Skeletal muscle tissue (tissue), 4 donors: Measurements from ENCODE around the gene STYXL2. TPM values are rescaled to one million over a fixed set of nuclear protein-coding genes. Genes with fewer than 3 reads are reported as not detected.

Source experiments
- H3K27ac ChIP-seq: one replicate; pipeline ENCODE4 v1.7.0; 2013; ENCODE audit warnings: mild to moderate bottlenecking, low read depth, low read length, inconsistent platforms
- H3K27me3 ChIP-seq, 3 donors: one replicate each; pipeline ENCODE4 v1.7.0; 2013; ENCODE audit warnings: low read length in 3 of 3; ENCODE audit not compliant: control insufficient read depth in 3 of 3, insufficient read depth in 3 of 3
- H3K36me3 ChIP-seq, 3 donors: one replicate each; pipeline ENCODE4 v1.7.0; 2013; ENCODE audit warnings: low read length in 3 of 3; ENCODE audit not compliant: control insufficient read depth in 3 of 3, insufficient read depth in 3 of 3
- H3K4me1 ChIP-seq, 3 donors: one replicate each; pipeline ENCODE4 v1.7.0; 2013; ENCODE audit warnings: low read length in 3 of 3, mild to moderate bottlenecking in 3 of 3; ENCODE audit not compliant: control insufficient read depth in 3 of 3, insufficient read depth in 3 of 3
- H3K4me3 ChIP-seq, 3 donors: one replicate each; pipeline ENCODE4 v1.7.0; 2013; ENCODE audit warnings: low read length in 3 of 3
- H3K9ac ChIP-seq, 3 donors: one replicate each; pipeline ENCODE4 v1.7.0; 2013; ENCODE audit warnings: low read length in 3 of 3, mild to moderate bottlenecking in 3 of 3, moderate library complexity in 2 of 3, low read depth in 1 of 3
- H3K9me3 ChIP-seq, 3 donors: one replicate each; pipeline ENCODE4 v1.7.0; 2013; ENCODE audit warnings: low read length in 3 of 3; ENCODE audit not compliant: control insufficient read depth in 3 of 3
- total RNA-seq: library from RNA; depleted of rRNA; stranded (reverse); fragments of >200 nt; gene quantifications from one replicate; pipeline ENCODE4 v1.2.3, GENCODE V29; 2014
- donor health status: Osteomylitis.

STYXL2 gene
- total RNA-seq, 1 donor from 2014 or later = 99.7 TPM

DNA sequence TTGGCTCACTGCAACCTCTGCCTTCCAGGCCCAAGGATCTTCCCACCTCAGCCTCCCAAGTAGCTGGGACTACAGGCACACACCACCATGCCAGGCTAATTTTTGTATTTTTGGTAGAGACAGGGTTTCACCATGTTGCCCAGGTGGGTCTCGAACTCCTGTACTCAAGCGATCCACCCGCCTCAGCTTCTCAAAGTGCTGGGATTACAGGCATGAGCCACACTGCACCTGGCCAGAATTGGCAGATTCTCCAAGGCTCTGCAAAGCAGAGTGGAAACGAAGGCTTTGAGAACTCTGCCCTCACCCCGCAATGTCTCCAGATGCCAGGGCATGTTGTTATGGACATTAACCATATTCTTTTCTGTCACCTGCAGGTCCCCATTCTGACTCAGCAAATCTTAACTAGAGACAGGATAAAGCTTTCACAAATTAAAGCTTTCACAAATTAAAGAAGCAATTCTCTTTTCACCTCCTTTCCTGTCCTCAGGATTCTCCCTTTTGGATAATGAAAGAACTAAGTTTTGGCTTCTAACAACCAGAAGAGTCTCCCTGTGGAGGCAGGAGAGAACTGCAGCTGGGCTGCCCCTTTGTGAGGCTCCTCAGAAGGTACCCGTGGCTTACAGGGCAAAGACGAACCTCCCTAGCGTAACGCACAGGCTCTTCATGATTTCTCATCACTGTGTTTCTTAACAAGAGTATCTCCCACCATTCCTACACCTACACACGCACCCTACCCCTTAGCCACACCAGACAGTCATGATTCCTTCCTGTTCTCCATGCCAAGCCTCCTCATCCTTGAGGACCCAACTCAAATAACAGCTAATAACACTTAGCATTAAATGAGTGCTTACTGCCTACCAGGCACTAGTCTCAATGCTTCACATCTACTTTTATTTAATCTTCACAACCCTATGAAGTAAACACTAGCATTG is 33.5 kb upstream of the STYXL2 start:
- Histone ChIP-seq H3K27ac (no peak overlapping the region), H3K4me1 (peaks cover 3 to 18% (median 6%) of the 10 kb centered on the region in 3 donors), H3K4me3 (no peak overlapping the region), H3K9ac (peak overlapping the region in 1 of 3 donors; percentile 10), H3K27me3 (no peaks in the 10 kb centered on the region), H3K9me3 (no peaks in the 10 kb centered on the region), H3K36me3 (no peaks in the 10 kb centered on the region)

DNA sequence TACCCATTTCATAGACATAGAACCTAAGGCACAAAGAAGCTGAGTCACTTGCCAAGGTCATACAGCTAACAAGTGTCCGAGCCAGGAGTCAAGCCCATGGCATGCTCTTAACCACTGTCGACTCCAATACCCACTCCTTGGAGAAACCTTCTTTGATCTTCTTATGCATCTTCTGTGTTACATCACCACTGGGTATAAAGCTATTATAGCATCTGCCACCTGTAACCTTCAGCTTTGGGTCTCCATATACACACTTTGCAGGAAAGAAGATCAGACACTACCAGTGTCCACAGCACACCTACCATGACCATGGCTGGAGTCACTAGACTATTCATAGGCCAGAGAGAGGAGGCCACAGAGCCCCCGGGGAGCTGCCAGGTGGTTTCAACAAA is 32.8 kb upstream of the STYXL2 start:
- peaks cover 0 to 4% (median 0%) of the 10 kb centered on the region in 3 donors for H3K27me3 ChIP-seq
- H3K36me3 ChIP-seq = no peaks in the 10 kb centered on the region
- no peak overlapping the region for H3K9ac ChIP-seq
- no peaks in the 10 kb centered on the region for H3K9me3 ChIP-seq
- peaks cover 3 to 18% (median 6%) of the 10 kb centered on the region in 3 donors for H3K4me1 ChIP-seq
- H3K4me3 ChIP-seq = no peak overlapping the region
- H3K27ac ChIP-seq = no peak overlapping the region

DNA sequence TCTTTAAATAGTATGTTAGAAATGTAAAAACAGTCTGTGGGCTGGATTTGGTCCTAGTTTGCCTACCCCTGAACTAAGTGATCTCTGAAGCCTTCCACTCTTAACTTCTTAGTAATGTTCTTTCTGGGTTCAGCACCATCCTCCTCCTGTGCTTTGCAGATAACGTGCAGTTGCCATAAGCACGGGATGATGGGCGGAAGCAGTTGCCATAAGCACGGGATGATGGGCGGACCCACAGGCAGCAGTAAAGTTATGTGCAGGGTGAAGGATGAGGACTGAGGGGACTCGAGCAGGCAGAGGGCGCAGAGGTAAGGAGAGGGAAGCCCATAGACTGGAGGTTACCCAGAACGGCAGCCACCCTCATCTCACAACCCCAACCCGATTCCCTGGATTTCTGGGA is 29.3 kb upstream of the STYXL2 start:
- no peaks in the 10 kb centered on the region for H3K4me1 ChIP-seq
- peaks cover 0 to 2% (median 0%) of the 10 kb centered on the region in 3 donors for H3K36me3 ChIP-seq
- H3K27me3 ChIP-seq = peaks cover 0 to 4% (median 0%) of the 10 kb centered on the region in 3 donors
- H3K27ac ChIP-seq = no peak overlapping the region
- H3K9ac ChIP-seq = no peak overlapping the region
- no peaks in the 10 kb centered on the region for H3K9me3 ChIP-seq
- no peak overlapping the region for H3K4me3 ChIP-seq

DNA sequence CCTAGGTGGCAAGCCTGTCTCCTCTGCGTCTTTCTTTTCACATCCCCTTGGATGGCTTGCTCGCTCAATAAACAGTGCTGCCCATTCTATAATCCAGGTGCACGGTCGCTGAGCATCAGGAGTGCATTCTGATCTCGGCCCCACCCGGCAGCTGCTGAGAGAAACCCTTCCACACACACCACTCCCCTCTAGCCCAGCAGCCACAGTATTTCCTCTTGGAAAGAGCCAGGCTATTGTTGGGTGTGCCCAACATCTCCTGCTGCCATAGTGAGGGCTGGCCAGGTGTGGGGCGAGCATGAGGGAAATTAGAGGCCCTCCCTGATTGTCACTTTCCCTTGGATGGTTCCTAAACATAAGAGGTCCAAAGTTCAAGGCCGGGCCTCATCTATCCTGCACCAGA is 28.4 kb upstream of the STYXL2 start:
- Histone ChIP-seq H3K27me3 (peaks cover 0 to 4% (median 0%) of the 10 kb centered on the region in 3 donors), H3K36me3 (peaks cover 0 to 2% (median 0%) of the 10 kb centered on the region in 3 donors), H3K4me3 (no peak overlapping the region), H3K4me1 (no peaks in the 10 kb centered on the region), H3K9me3 (no peaks in the 10 kb centered on the region), H3K27ac (no peak overlapping the region), H3K9ac (no peak overlapping the region)

DNA sequence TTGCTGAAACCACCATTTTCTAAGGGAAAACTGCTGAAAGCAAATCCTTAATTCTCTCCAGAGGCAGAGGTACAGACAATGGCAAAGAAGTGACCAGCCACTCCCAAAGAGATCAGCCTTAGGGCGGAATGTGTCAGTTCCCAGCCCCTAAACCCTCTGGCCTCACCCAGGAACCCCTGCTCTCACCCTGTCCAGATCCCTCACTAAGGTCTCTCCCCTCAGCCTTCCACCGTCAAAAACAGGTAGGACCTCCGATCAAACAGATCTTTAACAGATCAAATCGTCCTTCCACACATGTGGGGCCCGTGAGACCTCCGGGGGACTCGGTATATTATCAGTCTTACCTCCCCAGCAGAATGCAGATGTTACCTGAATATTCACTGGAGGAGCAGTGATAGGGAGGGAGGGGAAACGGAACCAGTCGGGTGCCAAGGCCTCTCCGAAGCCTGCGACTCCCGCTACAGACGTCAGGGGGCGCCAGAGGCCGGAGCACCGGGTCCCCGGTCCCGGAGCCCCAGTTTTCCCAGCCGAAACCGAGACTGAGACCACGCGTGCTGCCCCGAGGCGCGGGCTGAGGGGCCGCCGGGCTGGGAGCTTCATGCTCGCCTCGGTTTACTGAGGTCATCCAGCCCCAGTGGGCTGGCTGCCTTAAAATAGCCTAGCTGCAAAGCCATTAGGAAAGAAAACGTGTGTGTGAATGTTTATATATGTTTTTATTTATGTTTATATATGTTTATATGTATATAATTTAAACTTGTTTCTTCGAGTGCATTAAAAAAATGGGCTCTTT is 27.3 kb upstream of the STYXL2 start:
- no peaks in the 10 kb centered on the region for H3K4me1 ChIP-seq
- H3K27ac ChIP-seq = no peak overlapping the region
- peaks cover 0 to 2% (median 0%) of the 10 kb centered on the region in 3 donors for H3K36me3 ChIP-seq
- H3K27me3 ChIP-seq = peaks cover 0 to 4% (median 0%) of the 10 kb centered on the region in 3 donors
- no peaks in the 10 kb centered on the region for H3K9me3 ChIP-seq
- peak overlapping the region; percentile 43 to 72 (median 59) for H3K9ac ChIP-seq
- H3K4me3 ChIP-seq = peak overlapping the region; percentile 38 to 64 (median 52)

DNA sequence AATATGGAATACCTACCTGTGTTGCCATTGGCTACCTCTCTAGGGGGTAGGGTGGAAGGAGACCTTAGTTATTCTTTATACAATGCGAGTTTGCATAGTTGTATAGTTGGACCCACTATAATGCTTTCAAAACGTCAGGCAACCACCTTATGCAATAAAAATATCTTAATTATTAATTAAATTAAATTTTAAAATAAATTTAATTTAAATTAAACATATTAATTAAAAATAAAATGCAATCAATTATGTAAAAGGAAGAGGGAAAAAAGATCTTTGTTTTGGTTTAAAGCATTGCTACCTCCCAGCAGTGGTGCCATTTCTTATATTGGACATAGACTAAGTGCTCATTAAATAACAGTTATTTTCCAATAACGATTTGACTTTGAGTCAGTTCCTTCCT is 26.0 kb upstream of the STYXL2 start:
- Histone ChIP-seq H3K27me3 (peaks cover 0 to 4% (median 0%) of the 10 kb centered on the region in 3 donors), H3K9ac (no peak overlapping the region), H3K4me1 (no peaks in the 10 kb centered on the region), H3K9me3 (no peaks in the 10 kb centered on the region), H3K4me3 (no peak overlapping the region), H3K27ac (no peak overlapping the region), H3K36me3 (peaks cover 0 to 2% (median 0%) of the 10 kb centered on the region in 3 donors)

DNA sequence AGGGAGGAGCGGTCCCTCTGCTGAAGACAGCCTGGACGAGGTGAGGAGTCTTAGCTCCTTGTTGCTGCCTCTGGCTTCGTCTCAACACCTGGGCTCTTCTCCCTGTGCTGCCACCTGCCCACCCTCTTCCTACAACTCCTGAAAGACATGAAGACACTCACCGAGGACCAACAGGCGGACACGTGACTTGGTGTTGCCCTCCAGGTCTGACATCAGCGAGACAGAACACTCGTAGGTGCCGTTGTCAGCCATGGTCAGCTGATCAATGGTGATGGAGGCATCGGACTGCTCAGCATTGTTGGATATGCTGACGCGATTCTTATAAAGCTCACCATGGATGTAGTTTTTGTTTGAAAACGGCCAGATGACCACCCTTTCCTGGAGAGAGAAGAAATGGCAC is 25.1 kb upstream of the STYXL2 start:
- H3K27me3 ChIP-seq = peaks cover 0 to 4% (median 0%) of the 10 kb centered on the region in 3 donors
- no peak overlapping the region for H3K4me3 ChIP-seq
- H3K36me3 ChIP-seq = peaks cover 0 to 2% (median 0%) of the 10 kb centered on the region in 3 donors
- no peaks in the 10 kb centered on the region for H3K4me1 ChIP-seq
- no peaks in the 10 kb centered on the region for H3K9me3 ChIP-seq
- H3K27ac ChIP-seq = no peak overlapping the region
- no peak overlapping the region for H3K9ac ChIP-seq

DNA sequence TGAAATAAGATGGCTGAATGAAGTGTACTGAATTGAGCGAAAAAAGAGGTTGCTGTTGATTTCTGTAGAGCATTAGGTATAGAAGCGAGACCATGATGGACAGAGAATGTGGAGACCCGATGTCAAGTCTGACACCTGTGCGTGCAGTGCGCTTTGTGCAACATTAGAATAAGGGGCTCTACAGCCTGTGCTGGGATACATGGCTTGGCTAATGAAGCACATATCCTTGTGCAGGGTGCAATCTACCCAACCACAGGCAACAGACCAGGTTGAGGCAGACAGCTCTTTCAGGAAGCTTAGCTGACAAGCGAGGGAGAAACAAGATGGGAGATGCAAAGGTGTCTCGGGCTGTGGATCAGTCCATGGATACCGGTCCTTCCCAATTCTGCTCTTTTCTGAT is 22.6 kb upstream of the STYXL2 start:
- Histone ChIP-seq H3K9ac (no peak overlapping the region), H3K36me3 (peaks cover 0 to 2% (median 0%) of the 10 kb centered on the region in 3 donors), H3K4me3 (no peak overlapping the region)

DNA sequence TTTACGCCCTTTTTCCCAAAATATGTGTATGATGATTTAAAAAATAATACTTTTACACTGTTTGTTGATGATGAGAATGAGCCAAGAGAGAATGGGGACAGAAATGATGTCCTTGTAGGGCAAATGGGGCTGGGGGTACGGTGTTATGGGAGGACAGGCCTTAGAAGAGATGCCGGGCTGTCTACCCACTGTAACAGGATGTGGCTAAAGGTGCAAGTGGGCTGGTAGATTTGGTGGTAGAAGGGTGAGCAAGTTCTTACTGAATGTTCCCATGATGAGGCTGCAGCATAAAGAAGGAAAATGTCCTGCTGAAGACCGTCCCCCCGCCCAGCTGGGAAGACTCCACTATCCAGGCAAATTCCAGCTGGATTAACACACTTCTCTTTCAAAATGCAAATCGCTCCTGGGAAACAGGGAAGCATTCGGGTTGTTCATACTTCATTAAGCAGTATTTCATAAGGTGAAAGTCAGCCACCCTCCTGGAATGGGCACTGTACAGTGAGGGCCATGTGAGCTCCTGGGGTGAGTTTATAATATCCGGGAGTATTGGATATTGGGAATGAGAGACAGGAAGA is 17.7 kb upstream of the STYXL2 start:
- H3K4me3 ChIP-seq = no peak overlapping the region
- H3K36me3 ChIP-seq = no peaks in the 10 kb centered on the region
- H3K9me3 ChIP-seq = no peaks in the 10 kb centered on the region
- H3K4me1 ChIP-seq = no peaks in the 10 kb centered on the region
- H3K27ac ChIP-seq = no peak overlapping the region
- H3K9ac ChIP-seq = no peak overlapping the region
- peaks cover 0 to 2% (median 0%) of the 10 kb centered on the region in 3 donors for H3K27me3 ChIP-seq

More for the DNA sequence above, 22.6 kb upstream of the STYXL2 start:
- no peaks in the 10 kb centered on the region for H3K27me3 ChIP-seq
- no peaks in the 10 kb centered on the region for H3K9me3 ChIP-seq
- no peak overlapping the region for H3K27ac ChIP-seq
- H3K4me1 ChIP-seq = no peaks in the 10 kb centered on the region
